Measurements from ENCODE around the gene TUBA8. TPM values are rescaled to one million over a fixed set of nuclear protein-coding genes. Genes with fewer than 3 reads are reported as not detected.
"Not testable (repeated sequence)": the region's sequence is repeated elsewhere in the genome, so short reads cannot be mapped to it uniquely, and the experiment has no call there.

The TUBA8 gene
- total RNA-seq, 5 donors from 2014 or later (not counting 1 experiment from before 2014, with no cell fraction given) = 1.5 to 3.3 (median 2.6) TPM

DNA sequence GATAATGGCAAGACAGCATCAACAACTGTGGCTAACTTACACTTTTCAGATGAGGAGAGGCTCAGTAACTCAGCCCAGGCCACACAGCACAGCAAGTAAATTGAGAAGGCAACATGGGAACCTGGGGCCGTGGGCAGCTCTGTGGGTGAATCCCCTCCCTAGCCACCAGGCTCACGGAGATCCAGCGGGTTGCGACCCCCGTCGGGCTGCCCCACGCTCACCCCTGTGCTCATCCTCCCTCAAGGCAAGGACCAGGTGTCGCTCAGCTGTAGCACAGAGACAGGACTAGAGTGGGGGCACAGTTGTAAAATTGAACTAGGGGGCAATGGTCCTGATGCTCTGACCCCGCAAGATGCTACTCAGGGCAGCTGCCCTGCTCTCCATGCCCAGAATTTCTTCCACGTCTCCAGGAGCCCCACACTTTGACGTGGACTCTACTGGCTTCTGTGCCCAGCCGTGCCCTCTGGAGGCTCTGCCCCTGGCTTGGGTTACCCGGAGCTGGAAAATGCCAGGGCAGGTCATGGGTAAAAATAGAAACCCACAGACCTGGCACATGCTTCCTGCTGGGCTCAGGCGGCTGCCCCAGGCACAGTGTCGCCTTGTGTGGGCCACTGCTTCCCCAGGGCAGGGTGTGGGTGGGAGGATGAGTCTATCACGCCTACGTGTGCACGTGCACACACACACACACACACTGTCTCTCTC, 9.0 kb downstream of the TUBA8 start:
- Mint-ChIP-seq H3K27me3 (no peaks in the 10 kb centered on the region), H3K4me1 (peaks cover 5 to 15% (median 15%) of the 10 kb centered on the region in 3 donors), H3K9me3 (no peaks in the 10 kb centered on the region), H3K27ac (no peak overlapping the region), H3K36me3 (no peaks in the 10 kb centered on the region), H3K4me3 (no peak overlapping the region)
- 57% methylated on average over 4 of the region's 18 CpGs for WGBS (ENCODE audit: insufficient coverage)
- Histone ChIP-seq H3K27ac (ENCODE audit: low read length) (no peak overlapping the region), H3K9me3 (no peaks in the 10 kb centered on the region), H3K36me3 (ENCODE audit: control insufficient read depth in 2 of 2, extremely low read depth in 1 of 2, insufficient read depth in 1 of 2, low read length in 1 of 2) (no peaks in the 10 kb centered on the region), H3K27me3 (replicated peaks in 1 of 2; ENCODE audit: control insufficient read depth in 2 of 2, extremely low read depth in 1 of 2, insufficient read depth in 2 of 2, low read length in 1 of 2) (peaks cover 0 to 5% of the 10 kb centered on the region in 2 experiments), H3K4me3 (ENCODE audit: control insufficient read depth in 1 of 2, extremely low read depth in 1 of 2, low read length in 1 of 2) (no peak overlapping the region), H3K4me1 (ENCODE audit: control insufficient read depth in 1 of 2, extremely low read depth in 1 of 2, insufficient read depth in 2 of 2, low read length in 2 of 2) (peaks cover 0 to 7% of the 10 kb centered on the region in 2 experiments)
- POLR2A ChIA-PET = no interaction called here
- CTCF ChIA-PET = no interaction called here
- ATAC-seq (replicated peaks in 1 of 4) (no peak), DNase-seq (no peak)

DNA sequence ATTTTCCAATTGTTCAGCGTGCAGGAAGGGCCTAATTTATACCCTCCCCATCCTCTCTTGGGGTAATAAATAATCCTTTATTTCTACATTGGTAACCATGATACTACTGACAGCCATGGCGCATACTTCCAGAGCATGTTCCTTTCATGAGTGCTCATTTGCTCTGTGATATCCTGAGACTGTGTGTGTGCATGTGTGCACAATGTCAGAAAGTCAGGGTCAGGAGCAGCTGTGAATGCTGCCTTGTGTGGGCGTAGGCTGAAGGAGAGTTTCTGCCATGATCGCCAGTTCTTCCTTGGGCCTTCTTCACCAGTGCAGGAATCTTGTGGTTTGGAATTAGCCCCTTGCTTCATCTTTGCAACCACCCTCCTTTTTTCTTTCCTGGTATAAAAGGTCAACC, 10.2 kb downstream of the TUBA8 start:
- H3K36me3 ChIP-seq (ENCODE audit: control insufficient read depth in 2 of 2, extremely low read depth in 1 of 2, insufficient read depth in 1 of 2, low read length in 1 of 2) = no peaks in the 10 kb centered on the region
- no peak overlapping the region for H3K4me3 ChIP-seq (ENCODE audit: control insufficient read depth in 1 of 2, extremely low read depth in 1 of 2, low read length in 1 of 2)
- ChIA-PET POLR2A (no interaction called here), CTCF (no interaction called here)
- no peaks in the 10 kb centered on the region for H3K9me3 Mint-ChIP-seq
- DNase-seq = no peak
- H3K27me3 Mint-ChIP-seq = no peaks in the 10 kb centered on the region
- H3K4me1 Mint-ChIP-seq = peaks cover 5 to 14% (median 11%) of the 10 kb centered on the region in 3 donors
- peaks cover 0 to 7% of the 10 kb centered on the region in 2 experiments for H3K4me1 ChIP-seq (ENCODE audit: control insufficient read depth in 1 of 2, extremely low read depth in 1 of 2, insufficient read depth in 2 of 2, low read length in 2 of 2)
- no peak overlapping the region for H3K27ac Mint-ChIP-seq
- H3K27ac ChIP-seq (ENCODE audit: low read length) = no peak overlapping the region
- no peaks in the 10 kb centered on the region for H3K36me3 Mint-ChIP-seq
- no peak for ATAC-seq (replicated peaks in 1 of 4)
- no peaks in the 10 kb centered on the region for H3K27me3 ChIP-seq (replicated peaks in 1 of 2; ENCODE audit: control insufficient read depth in 2 of 2, extremely low read depth in 1 of 2, insufficient read depth in 2 of 2, low read length in 1 of 2)
- 100% methylated on average over 1 of the region's 4 CpGs for WGBS (ENCODE audit: insufficient coverage)
- H3K9me3 ChIP-seq = no peaks in the 10 kb centered on the region
- no peak overlapping the region for H3K4me3 Mint-ChIP-seq

DNA sequence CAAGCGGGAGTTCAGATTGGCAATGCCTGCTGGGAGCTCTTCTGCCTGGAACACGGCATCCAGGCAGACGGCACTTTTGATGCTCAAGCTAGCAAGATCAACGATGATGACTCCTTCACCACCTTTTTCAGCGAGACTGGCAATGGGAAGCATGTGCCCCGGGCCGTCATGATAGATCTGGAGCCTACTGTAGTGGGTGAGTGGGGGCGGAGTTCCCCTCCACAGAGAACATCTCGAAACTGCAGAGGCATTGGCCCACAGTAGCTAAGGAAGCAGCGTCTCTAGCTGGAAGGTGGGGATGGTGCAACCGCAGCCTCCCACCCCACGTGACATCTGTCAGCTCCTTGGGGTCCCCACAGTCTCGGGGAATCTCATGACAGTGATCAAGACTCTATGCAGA, 10.9 kb downstream of the TUBA8 start:
- WGBS (ENCODE audit: insufficient coverage) = 96% methylated on average over 4 of the region's 13 CpGs
- Histone ChIP-seq H3K4me3 (ENCODE audit: control insufficient read depth in 1 of 2, extremely low read depth in 1 of 2, low read length in 1 of 2) (no peak overlapping the region), H3K36me3 (ENCODE audit: control insufficient read depth in 2 of 2, extremely low read depth in 1 of 2, insufficient read depth in 1 of 2, low read length in 1 of 2) (peaks cover 0 to under 1% of the 10 kb centered on the region in 2 donors), H3K9me3 (no peaks in the 10 kb centered on the region), H3K27ac (ENCODE audit: low read length) (no peak overlapping the region), H3K4me1 (ENCODE audit: control insufficient read depth in 1 of 2, extremely low read depth in 1 of 2, insufficient read depth in 2 of 2, low read length in 2 of 2) (peaks cover 0 to 7% of the 10 kb centered on the region in 2 experiments), H3K27me3 (replicated peaks in 1 of 2; ENCODE audit: control insufficient read depth in 2 of 2, extremely low read depth in 1 of 2, insufficient read depth in 2 of 2, low read length in 1 of 2) (no peaks in the 10 kb centered on the region)
- no peaks in the 10 kb centered on the region for H3K27me3 Mint-ChIP-seq
- no peak overlapping the region for H3K4me3 Mint-ChIP-seq
- peaks cover 5 to 14% (median 11%) of the 10 kb centered on the region in 3 donors for H3K4me1 Mint-ChIP-seq
- no peak for DNase-seq
- H3K36me3 Mint-ChIP-seq = peaks cover 3% of the 10 kb centered on the region
- ChIA-PET POLR2A (no interaction called here), CTCF (no interaction called here)
- no peaks in the 10 kb centered on the region for H3K9me3 Mint-ChIP-seq
- ATAC-seq (replicated peaks in 1 of 4) = no peak
- H3K27ac Mint-ChIP-seq = no peak overlapping the region

DNA sequence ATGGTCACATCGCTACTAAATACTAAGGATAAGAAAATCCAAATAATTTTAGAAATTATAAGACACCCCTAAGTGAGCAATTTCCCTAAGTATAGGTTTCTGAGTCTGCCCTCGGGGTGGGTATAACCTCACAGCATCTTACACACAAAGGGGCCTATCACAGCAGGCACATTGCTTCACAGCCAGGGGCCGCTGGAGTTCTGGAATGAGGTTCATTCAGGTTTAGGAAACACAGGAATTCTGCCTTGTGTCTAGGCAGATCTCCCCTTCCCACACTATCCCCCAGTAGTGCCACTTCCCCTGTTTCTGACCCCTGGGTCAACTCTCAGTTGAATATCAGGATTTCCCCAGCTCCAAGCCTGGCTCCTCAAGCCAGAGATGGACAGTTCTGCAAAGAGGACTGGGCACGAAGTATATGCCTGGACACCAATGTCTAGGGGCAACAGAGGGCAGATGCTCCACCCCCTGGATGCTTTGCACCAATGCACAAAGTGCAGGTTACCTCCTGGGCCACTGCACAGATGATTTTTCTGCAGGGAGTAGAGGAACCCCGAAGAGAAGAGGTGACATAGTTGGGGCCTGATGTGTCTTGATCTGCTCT, 11.4 kb downstream of the TUBA8 start:
- WGBS (ENCODE audit: insufficient coverage) = 100% methylated on average over 2 of the region's 5 CpGs
- no peaks in the 10 kb centered on the region for H3K27me3 ChIP-seq (replicated peaks in 1 of 2; ENCODE audit: control insufficient read depth in 2 of 2, extremely low read depth in 1 of 2, insufficient read depth in 2 of 2, low read length in 1 of 2)
- no peak overlapping the region for H3K4me3 ChIP-seq (ENCODE audit: control insufficient read depth in 1 of 2, extremely low read depth in 1 of 2, low read length in 1 of 2)
- ATAC-seq (replicated peaks in 1 of 4) = no peak
- peaks cover 5 to 14% (median 11%) of the 10 kb centered on the region in 3 donors for H3K4me1 Mint-ChIP-seq
- ChIA-PET POLR2A (no interaction called here), CTCF (no interaction called here)
- H3K4me3 Mint-ChIP-seq = no peak overlapping the region
- peaks cover 0 to 5% of the 10 kb centered on the region in 2 donors for H3K36me3 ChIP-seq (ENCODE audit: control insufficient read depth in 2 of 2, extremely low read depth in 1 of 2, insufficient read depth in 1 of 2, low read length in 1 of 2)
- H3K9me3 Mint-ChIP-seq = no peaks in the 10 kb centered on the region
- H3K27me3 Mint-ChIP-seq = no peaks in the 10 kb centered on the region
- peaks cover 0 to 7% of the 10 kb centered on the region in 2 experiments for H3K4me1 ChIP-seq (ENCODE audit: control insufficient read depth in 1 of 2, extremely low read depth in 1 of 2, insufficient read depth in 2 of 2, low read length in 2 of 2)
- no peak overlapping the region for H3K27ac ChIP-seq (ENCODE audit: low read length)
- H3K27ac Mint-ChIP-seq = no peak overlapping the region
- H3K9me3 ChIP-seq = no peaks in the 10 kb centered on the region
- peaks cover 8% of the 10 kb centered on the region for H3K36me3 Mint-ChIP-seq
- no peak for DNase-seq

DNA sequence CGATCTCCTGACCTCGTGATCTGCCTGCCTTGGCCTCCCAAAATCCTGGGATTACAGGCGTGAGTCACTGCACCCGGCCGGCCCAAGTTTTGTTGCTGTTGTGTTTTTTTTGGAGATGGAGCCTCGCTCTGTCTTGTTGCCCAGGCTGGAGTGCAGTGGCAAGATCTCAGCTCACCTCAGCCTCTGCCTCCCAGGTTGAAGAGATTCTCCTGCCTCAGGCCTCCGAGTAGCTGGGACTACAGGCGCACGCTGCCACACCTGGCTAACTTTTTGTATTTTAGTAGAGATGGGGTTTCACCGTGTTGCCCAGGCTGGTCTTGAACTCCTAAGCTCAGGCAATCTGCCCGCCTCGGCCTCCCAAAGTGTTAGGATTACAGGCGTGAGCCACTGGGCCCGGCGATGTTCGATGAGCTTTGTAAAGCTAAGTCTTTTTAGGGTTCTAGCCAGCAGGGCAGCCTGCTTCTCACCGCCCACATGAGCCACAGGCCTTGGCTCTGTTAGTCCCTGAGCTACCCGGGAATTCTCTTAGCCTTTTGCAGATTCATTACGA, 12.9 kb downstream of the TUBA8 start:
- POLR2A ChIA-PET; H3K9me3 ChIP-seq; H3K27ac Mint-ChIP-seq; DNase-seq; H3K4me3 ChIP-seq (ENCODE audit: control insufficient read depth in 1 of 2, extremely low read depth in 1 of 2, low read length in 1 of 2); H3K4me1 ChIP-seq (ENCODE audit: control insufficient read depth in 1 of 2, extremely low read depth in 1 of 2, insufficient read depth in 2 of 2, low read length in 2 of 2); H3K9me3 Mint-ChIP-seq; H3K4me3 Mint-ChIP-seq; H3K36me3 ChIP-seq (ENCODE audit: control insufficient read depth in 2 of 2, extremely low read depth in 1 of 2, insufficient read depth in 1 of 2, low read length in 1 of 2); H3K27me3 Mint-ChIP-seq; H3K27me3 ChIP-seq (replicated peaks in 1 of 2; ENCODE audit: control insufficient read depth in 2 of 2, extremely low read depth in 1 of 2, insufficient read depth in 2 of 2, low read length in 1 of 2); CTCF ChIA-PET; ATAC-seq (replicated peaks in 1 of 4); H3K27ac ChIP-seq (ENCODE audit: low read length): not testable (repeated sequence)
- peaks cover 5 to 14% (median 11%) of the 10 kb centered on the region in 3 donors for H3K4me1 Mint-ChIP-seq
- H3K36me3 Mint-ChIP-seq = peaks cover 12% of the 10 kb centered on the region
- 96% methylated on average over 11 of the region's 19 CpGs for WGBS (ENCODE audit: insufficient coverage)

DNA sequence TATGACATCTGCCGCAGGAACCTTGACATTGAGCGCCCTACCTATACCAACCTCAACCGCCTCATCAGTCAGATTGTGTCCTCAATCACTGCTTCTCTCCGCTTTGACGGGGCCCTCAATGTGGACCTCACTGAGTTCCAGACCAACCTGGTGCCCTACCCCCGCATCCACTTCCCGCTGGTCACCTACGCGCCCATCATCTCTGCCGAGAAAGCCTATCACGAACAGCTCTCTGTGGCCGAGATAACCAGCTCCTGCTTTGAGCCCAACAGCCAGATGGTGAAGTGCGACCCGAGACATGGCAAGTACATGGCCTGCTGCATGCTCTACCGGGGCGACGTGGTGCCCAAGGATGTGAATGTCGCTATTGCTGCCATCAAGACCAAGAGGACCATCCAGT, 16.0 kb downstream of the TUBA8 start:
- no peaks in the 10 kb centered on the region for H3K27me3 Mint-ChIP-seq
- CTCF ChIA-PET = no interaction called here
- H3K4me1 Mint-ChIP-seq = no peaks in the 10 kb centered on the region
- H3K27ac Mint-ChIP-seq = no peak overlapping the region
- Histone ChIP-seq H3K4me1 (ENCODE audit: control insufficient read depth in 1 of 2, extremely low read depth in 1 of 2, insufficient read depth in 2 of 2, low read length in 2 of 2) (no peaks in the 10 kb centered on the region), H3K27ac (ENCODE audit: low read length) (no peak overlapping the region), H3K27me3 (replicated peaks in 1 of 2; ENCODE audit: control insufficient read depth in 2 of 2, extremely low read depth in 1 of 2, insufficient read depth in 2 of 2, low read length in 1 of 2) (no peaks in the 10 kb centered on the region), H3K9me3 (no peaks in the 10 kb centered on the region), H3K4me3 (ENCODE audit: control insufficient read depth in 1 of 2, extremely low read depth in 1 of 2, low read length in 1 of 2) (no peak overlapping the region), H3K36me3 (ENCODE audit: control insufficient read depth in 2 of 2, extremely low read depth in 1 of 2, insufficient read depth in 1 of 2, low read length in 1 of 2) (peaks cover 0 to 5% of the 10 kb centered on the region in 2 donors)
- H3K36me3 Mint-ChIP-seq = peaks cover 24% of the 10 kb centered on the region
- H3K9me3 Mint-ChIP-seq = no peaks in the 10 kb centered on the region
- no peak for ATAC-seq (replicated peaks in 1 of 4)
- WGBS (ENCODE audit: insufficient coverage) = 99% methylated on average over 18 of the region's 18 CpGs
- DNase-seq = no peak
- H3K4me3 Mint-ChIP-seq = no peak overlapping the region
- POLR2A ChIA-PET = no interaction called here

All from T-cell (primary cell).